Astrocyte (in vitro differentiated cells and primary cell): ENCODE measurements around the gene PALMD. TPM values are rescaled to one million over a fixed set of nuclear protein-coding genes. Genes with fewer than 3 reads are reported as not detected.
A peak's percentile ranks its signal among the peaks of the same experiment; 100 is the strongest.

Experiments
- DNase-seq: peaks from one replicate; pipeline ENCODE4 v3.0.0-alpha.2; 2010; ENCODE audit warnings: low read depth
- FAIRE-seq: peaks from 2 replicates; lab custom pipeline; 2011; peaks lifted over from hg19 to GRCh38; lab: Jason Lieb, UNC
- H2AFZ ChIP-seq: 2 replicates; pipeline ENCODE4 v1.6.0; 2012; ENCODE audit warnings: low read depth, low read length, inconsistent platforms
- H3K27ac ChIP-seq: 2 replicates; pipeline ENCODE4 v1.5.1; 2011; ENCODE audit warnings: low read depth, low read length, inconsistent platforms
- H3K27me3 ChIP-seq: 2 replicates; pipeline ENCODE4 v1.6.0; 2011; ENCODE audit warnings: low read length, inconsistent platforms; ENCODE audit not compliant: insufficient read depth
- H3K36me3 ChIP-seq: 2 replicates; pipeline ENCODE4 v1.5.1; 2011; ENCODE audit warnings: low read length, inconsistent platforms; ENCODE audit not compliant: insufficient read depth
- H3K4me1 ChIP-seq: 2 replicates; pipeline ENCODE4 v1.5.1; 2011; ENCODE audit warnings: low read length, inconsistent platforms; ENCODE audit not compliant: insufficient read depth
- H3K4me2 ChIP-seq: 2 replicates; pipeline ENCODE4 v1.6.0; 2012; ENCODE audit warnings: low read length, inconsistent platforms
- H3K4me3 ChIP-seq: 2 replicates; pipeline ENCODE4 v1.5.1; 2011; ENCODE audit warnings: low read depth, mild to moderate bottlenecking, low read length, inconsistent platforms; ENCODE audit not compliant: insufficient read depth
- H3K79me2 ChIP-seq: 2 replicates; pipeline ENCODE4 v1.6.0; 2012; ENCODE audit warnings: mild to moderate bottlenecking, low read length, inconsistent platforms; ENCODE audit not compliant: insufficient read depth
- H3K9ac ChIP-seq: 2 replicates; pipeline ENCODE4 v1.6.0; 2012; ENCODE audit warnings: mild to moderate bottlenecking, low read length, inconsistent platforms
- H3K9me3 ChIP-seq: 2 replicates; pipeline ENCODE4 v1.5.1; 2012; ENCODE audit warnings: low read depth, mild to moderate bottlenecking, low read length, inconsistent platforms; ENCODE audit not compliant: insufficient read depth
- H4K20me1 ChIP-seq: 2 replicates; pipeline ENCODE4 v1.6.0; 2012; ENCODE audit warnings: low read length, inconsistent platforms; ENCODE audit not compliant: insufficient read depth
- H3K27ac Mint-ChIP-seq: one replicate; pipeline ENCODE4 v1.8.0; 2021; ENCODE audit warnings: mild to moderate bottlenecking, mixed read lengths; ENCODE audit not compliant: unreplicated experiment
- H3K27me3 Mint-ChIP-seq: one replicate; pipeline ENCODE4 v1.8.0; 2021; ENCODE audit warnings: low read depth, mixed read lengths; ENCODE audit not compliant: unreplicated experiment
- H3K36me3 Mint-ChIP-seq: one replicate; pipeline ENCODE4 v1.8.0; 2021; ENCODE audit warnings: low read depth, mixed read lengths; ENCODE audit not compliant: unreplicated experiment
- H3K4me1 Mint-ChIP-seq: one replicate; pipeline ENCODE4 v1.8.0; 2021; ENCODE audit warnings: low read depth, mixed read lengths; ENCODE audit not compliant: unreplicated experiment
- H3K4me3 Mint-ChIP-seq: one replicate; pipeline ENCODE4 v1.8.0; 2021; ENCODE audit warnings: mild to moderate bottlenecking, moderate library complexity, mixed read lengths; ENCODE audit not compliant: unreplicated experiment
- H3K9me3 Mint-ChIP-seq: one replicate; pipeline ENCODE4 v1.8.0; 2021; ENCODE audit warnings: mild to moderate bottlenecking, mixed read lengths; ENCODE audit not compliant: unreplicated experiment
- CTCF ChIP-seq: IDR thresholded peaks from 2 replicates; pipeline ENCODE4 v1.5.1; 2011; ENCODE audit warnings: low read depth, mild to moderate bottlenecking, inconsistent platforms, low read length, moderate library complexity; ENCODE audit not compliant: insufficient read depth
- EZH2 ChIP-seq: IDR thresholded peaks from 2 replicates; pipeline ENCODE4 v1.6.1; 2012; ENCODE audit warnings: mild to moderate bottlenecking, low read length, inconsistent platforms; ENCODE audit not compliant: insufficient read depth
- total RNA-seq: library from RNA; stranded (reverse); gene quantifications from 2 replicates; pipeline ENCODE4 v1.2.1, GENCODE V29; 2021

Gene PALMD
- total RNA-seq, 1 donor from 2014 or later: 0.41 TPM

GRCh38 chr1:99646868-99647267, 955 bp downstream of the PALMD start:
- no peak overlapping the region for H3K4me3 ChIP-seq
- Mint-ChIP-seq H3K9me3 (no peaks in the 10 kb centered on the region), H3K36me3 (no peaks in the 10 kb centered on the region), H3K4me3 (no peak overlapping the region), H3K4me1 (peaks cover 16% of the 10 kb centered on the region), H3K27ac (no peak overlapping the region), H3K27me3 (no peaks in the 10 kb centered on the region)
- H3K27ac ChIP-seq: no peak overlapping the region
- no peak overlapping the region for H2AFZ ChIP-seq
- FAIRE-seq: no peak
- no peak overlapping the region for H3K9ac ChIP-seq
- H3K4me1 ChIP-seq: peaks cover 18% of the 10 kb centered on the region
- H3K4me2 ChIP-seq: no peak overlapping the region
- no peaks in the 10 kb centered on the region for H3K27me3 ChIP-seq
- H3K36me3 ChIP-seq: no peaks in the 10 kb centered on the region
- no peaks in the 10 kb centered on the region for H3K9me3 ChIP-seq
- DNase-seq: no peak
- no peaks in the 10 kb centered on the region for H3K79me2 ChIP-seq
- no peaks in the 10 kb centered on the region for H4K20me1 ChIP-seq
- no peak for TF ChIP-seq CTCF
- no peak for TF ChIP-seq EZH2

GRCh38 chr1:99647490-99647889, 1.6 kb downstream of the PALMD start:
- Histone ChIP-seq H3K4me2 (peak overlapping the region; percentile 27), H3K27me3 (no peaks in the 10 kb centered on the region), H3K9me3 (no peaks in the 10 kb centered on the region), H2AFZ (no peak overlapping the region), H3K36me3 (no peaks in the 10 kb centered on the region), H3K9ac (no peak overlapping the region), H3K4me3 (no peak overlapping the region), H3K79me2 (no peaks in the 10 kb centered on the region), H4K20me1 (no peaks in the 10 kb centered on the region), H3K27ac (no peak overlapping the region), H3K4me1 (peaks cover 22% of the 10 kb centered on the region)
- Mint-ChIP-seq H3K9me3 (no peaks in the 10 kb centered on the region), H3K27ac (no peak overlapping the region), H3K36me3 (no peaks in the 10 kb centered on the region), H3K27me3 (no peaks in the 10 kb centered on the region), H3K4me1 (peaks cover 17% of the 10 kb centered on the region), H3K4me3 (no peak overlapping the region)
- DNase-seq: no peak
- no peak for FAIRE-seq
- TF ChIP-seq EZH2 (no peak), CTCF (no peak)

- H2AFZ ChIP-seq: no peak overlapping the region
- DNase-seq (no peak), FAIRE-seq (no peak)
- H3K4me3 ChIP-seq: no peak overlapping the region
- no peak overlapping the region for H3K4me3 Mint-ChIP-seq
- no peaks in the 10 kb centered on the region for H3K9me3 Mint-ChIP-seq
- H3K27me3 ChIP-seq: no peaks in the 10 kb centered on the region
- no peaks in the 10 kb centered on the region for H3K27me3 Mint-ChIP-seq
- peaks cover 19% of the 10 kb centered on the region for H3K4me1 Mint-ChIP-seq
- H3K4me2 ChIP-seq: no peak overlapping the region
- no peak for TF ChIP-seq CTCF
- TF ChIP-seq EZH2: no peak
- no peaks in the 10 kb centered on the region for H3K36me3 ChIP-seq
- no peak overlapping the region for H3K27ac Mint-ChIP-seq
- no peaks in the 10 kb centered on the region for H4K20me1 ChIP-seq
- no peaks in the 10 kb centered on the region for H3K9me3 ChIP-seq
- no peak overlapping the region for H3K27ac ChIP-seq
- H3K9ac ChIP-seq: no peak overlapping the region
- no peaks in the 10 kb centered on the region for H3K36me3 Mint-ChIP-seq
- H3K4me1 ChIP-seq: peaks cover 26% of the 10 kb centered on the region
- H3K79me2 ChIP-seq: no peaks in the 10 kb centered on the region
Measured at GRCh38 chr1:99648107-99648506, 2.2 kb downstream of the PALMD start.
